Neural progenitor cell (in vitro differentiated cells): ENCODE measurements around the gene UGT1A4.

Experiments used
- CTCF ChIP-seq: fragments of 200-600 bp; sonication (generic); IDR thresholded peaks from 2 replicates; pipeline ENCODE4 v1.5.1; 2017; ENCODE audit warnings: antibody characterized with exemption, mild to moderate bottlenecking
- EZH2 ChIP-seq: fragments of 200-600 bp; sonication (generic); IDR thresholded peaks from 2 replicates; pipeline ENCODE4 v1.6.1; 2017; ENCODE audit warnings: antibody characterized with exemption, mild to moderate bottlenecking, moderate library complexity

GRCh38 chr2:233814056-233814835 is 95.7 kb downstream of the UGT1A4 start:
- TF ChIP-seq EZH2 (no peak), CTCF (no peak)
